ENCODE measurements around the gene LRIG1.

DNA sequence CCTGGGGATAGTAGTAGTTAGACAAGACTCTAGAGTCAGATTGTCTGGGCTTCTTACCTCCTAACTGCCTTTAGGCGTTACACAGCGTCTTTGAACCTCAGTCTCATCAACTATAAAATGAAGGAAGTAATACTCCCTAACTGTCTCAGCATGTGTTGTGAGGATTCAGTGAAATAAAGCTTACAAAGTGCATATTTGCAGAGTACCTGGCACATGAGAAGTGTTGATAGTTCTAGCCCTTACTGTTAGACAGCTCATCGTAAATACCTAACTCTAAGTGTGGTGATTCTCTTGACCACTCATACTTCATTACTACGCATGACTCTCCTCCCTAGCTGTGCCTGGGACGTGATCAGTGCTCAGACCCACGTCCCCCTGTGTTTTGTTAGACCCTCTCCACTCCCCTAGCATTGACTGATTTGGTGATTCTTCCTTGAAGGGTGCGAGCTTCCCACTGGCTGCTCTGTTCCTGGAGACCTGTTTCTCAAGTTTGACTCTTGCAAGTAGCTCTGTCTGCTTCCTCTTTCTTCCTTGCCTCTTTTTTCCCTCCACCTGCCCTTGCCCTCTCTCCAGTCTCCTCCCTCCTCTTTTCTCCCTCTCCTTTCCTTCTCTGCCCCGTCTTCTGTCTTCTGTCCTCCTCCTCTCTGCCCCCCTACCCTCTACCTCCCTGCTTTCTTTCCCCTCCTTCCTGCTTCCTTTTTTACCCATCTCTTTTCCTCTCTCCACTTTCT lies 155.8 kb downstream of the LRIG1 start:
- TF ChIP-seq CTCF (conservative IDR thresholded peaks at IDR 0.05; ENCODE audit: low read depth, low read length) = no peak
- no peak for TF ChIP-seq EZH2phosphoT487 (IDR thresholded peaks at IDR 0.05; ENCODE audit: borderline replicate concordance, low read length)

Data from PC-3 (cell line).